Measurements from ENCODE around the gene NCAPD2. TPM values are rescaled to one million over a fixed set of nuclear protein-coding genes. Genes with fewer than 3 reads are reported as not detected.

Gene NCAPD2
- total and polyA plus RNA-seq, 2 donors (not counting 3 experiments of a cell fraction or from before 2014, with no cell fraction given), result 41.8 to 90.1 TPM

DNA sequence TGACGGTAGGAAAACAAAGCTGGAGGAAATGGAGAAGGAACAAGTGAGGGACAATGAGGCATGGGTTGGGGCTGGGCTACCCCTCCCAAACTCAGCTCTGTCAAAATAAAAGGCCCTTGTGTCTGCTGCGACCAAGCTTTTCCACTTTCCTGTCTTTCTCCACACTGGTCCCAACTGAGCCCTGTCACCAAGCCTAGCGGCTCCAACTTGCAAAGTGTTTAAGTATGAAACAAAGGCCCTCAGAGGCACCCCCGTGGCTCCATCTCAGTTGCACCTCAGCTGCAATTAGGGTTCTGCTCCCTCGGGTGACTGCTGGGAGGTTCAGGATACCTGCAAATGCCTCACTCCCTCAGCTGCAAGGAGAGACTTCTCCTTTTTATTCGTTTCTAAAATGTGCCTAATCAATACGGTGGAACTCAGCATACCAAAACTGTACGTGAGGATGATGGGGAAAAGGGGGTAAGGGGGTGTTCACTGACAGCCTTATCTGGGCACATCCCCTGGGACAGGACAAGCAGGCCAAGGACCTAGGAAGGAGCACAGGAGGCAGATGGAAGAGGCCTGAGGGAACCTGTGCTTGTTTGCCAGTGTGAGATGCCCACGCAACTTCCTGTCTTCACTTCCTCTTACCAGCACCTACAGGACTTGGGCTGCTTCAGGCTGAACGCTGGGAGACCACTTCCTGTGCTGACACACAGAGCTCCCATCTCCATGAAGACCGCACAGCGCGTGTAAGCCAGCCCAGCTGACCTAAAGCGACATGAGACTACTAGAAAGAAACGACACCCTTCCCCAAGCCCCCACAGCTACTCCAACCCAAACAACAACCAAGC, 32.3 kb upstream of the NCAPD2 start:
- POLR2A ChIA-PET, result interaction anchor here (2.0 kb wide), 1 partner anchor 9 kb away, joined by 9 read pairs; the partner anchor contains the start of gene VAMP1
- Histone ChIP-seq H4K20me1 (replicated peaks; ENCODE audit: control insufficient read depth, extremely low read depth, insufficient read depth, low read length) (no peaks in the 10 kb centered on the region), H3K4me3 (replicated peaks in 1 of 3; ENCODE audit: insufficient read depth in 1 of 3, low read depth in 1 of 3, low read length in 3 of 3) (no peak overlapping the region), H2AFZ (ENCODE audit: low read depth, low read length) (no peak overlapping the region), H3K36me3 (ENCODE audit: control insufficient read depth in 2 of 2, extremely low read depth in 1 of 2, insufficient read depth in 2 of 2, low read length in 2 of 2) (peaks cover 6 to 26% of the 10 kb centered on the region in 2 experiments), H3K9me1 (replicated peaks; ENCODE audit: control insufficient read depth, extremely low read depth, insufficient read depth, low read length) (no peaks in the 10 kb centered on the region), H3K79me2 (ENCODE audit: control insufficient read depth, insufficient read depth, low read length) (no peaks in the 10 kb centered on the region), H3K9me3 (replicated peaks; ENCODE audit: control insufficient read depth, insufficient read depth, low read length) (no peaks in the 10 kb centered on the region), H3K27me3 (ENCODE audit: control insufficient read depth in 2 of 2, insufficient read depth in 2 of 2, low read length in 2 of 2) (no peaks in the 10 kb centered on the region), H3K4me1 (ENCODE audit: control insufficient read depth, extremely low read depth, insufficient read depth, low read length) (peaks cover 13% of the 10 kb centered on the region), H3K9ac (replicated peaks; ENCODE audit: extremely low read depth, insufficient read depth, low read length) (no peak overlapping the region), H3K4me2 (ENCODE audit: insufficient read depth, low read length) (no peak overlapping the region), H3K27ac (ENCODE audit: insufficient read depth, low read depth, low read length) (no peak overlapping the region)
- FAIRE-seq (no peak), DNase-seq (ENCODE audit: low read depth, low spot score) (no peak)
- BruUV-seq (replicated peaks), result no TSS peak
- intact Hi-C loops (cut with micrococcal nuclease), result no loop called here
- no peak for TF ChIP-seq CTCF (IDR thresholded peaks at IDR 0.05; ENCODE audit: extremely low read depth in 1 of 2, insufficient read depth in 1 of 2, low read depth in 1 of 2, low read length in 2 of 2)
- TF ChIP-seq POLR2A (IDR thresholded peaks at IDR 0.05; ENCODE audit: low read depth, low read length), result no peak
- no peak for TF ChIP-seq POLR2AphosphoS5 (IDR thresholded peaks at IDR 0.05; ENCODE audit: insufficient read depth, low read depth, low read length)
- TF ChIP-seq EZH2 (IDR thresholded peaks at IDR 0.05; ENCODE audit: borderline replicate concordance, low read depth, low read length, severe bottlenecking), result no peak
- no peak for TF ChIP-seq FOS (IDR thresholded peaks at IDR 0.05; ENCODE audit: borderline replicate concordance, insufficient read depth, low read length)
- TF ChIP-seq GATA2 (IDR thresholded peaks at IDR 0.05; ENCODE audit: insufficient read depth, insufficient read length, low read depth, low read length), result no peak
- no peak for TF ChIP-seq MAX (IDR thresholded peaks at IDR 0.05; ENCODE audit: insufficient read depth, insufficient read length)
- no peak for TF ChIP-seq JUN (IDR thresholded peaks at IDR 0.05; ENCODE audit: borderline replicate concordance, insufficient read depth, insufficient read length, low read depth)
- TF ChIP-seq MYC (IDR thresholded peaks at IDR 0.05; ENCODE audit: low read depth, low read length), result no peak
- CTCF ChIA-PET, result interaction anchor here (1.2 to 3.8 kb wide), 2 partner anchors 38 to 78 kb away, joined by 3 to 17 read pairs; partner anchors contain the start of gene LTBR
- dilution Hi-C loops (cut with MboI; ENCODE audit: extremely low pct_ligation_motif_present, low sequenced_read_pairs), result no loop called here

All from endothelial cell of umbilical vein (primary cell).